ENCODE data around the gene CRELD2. TPM values are rescaled to one million over a fixed set of nuclear protein-coding genes. Genes with fewer than 3 reads are reported as not detected.

The CRELD2 gene
- polyA plus RNA-seq, 1 donor from 2014 or later = 83.2 TPM

DNA sequence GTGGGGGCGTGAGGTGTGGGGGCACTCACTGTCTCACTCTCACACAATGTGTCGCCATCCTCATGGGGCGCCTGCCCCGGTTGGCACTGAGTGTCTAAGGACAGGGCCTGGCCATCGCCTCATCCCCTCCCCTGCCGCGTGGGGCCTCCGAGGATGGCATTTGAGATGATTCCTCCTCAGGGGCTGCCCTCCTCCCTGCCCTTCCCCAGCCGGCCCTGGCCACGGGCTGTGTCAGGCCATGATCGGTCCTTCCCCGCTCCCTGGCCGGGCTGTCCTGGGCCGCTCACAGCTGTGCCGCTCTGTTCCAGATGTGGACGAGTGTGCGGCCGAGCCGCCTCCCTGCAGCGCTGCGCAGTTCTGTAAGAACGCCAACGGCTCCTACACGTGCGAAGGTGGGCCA is 4.5 kb downstream of the CRELD2 start:
- no peak overlapping the region for H2AFZ ChIP-seq (ENCODE audit: low read depth, low read length)
- H3K36me3 ChIP-seq (ENCODE audit: insufficient read depth, low read length) = no peaks in the 10 kb centered on the region
- H4K20me1 ChIP-seq (ENCODE audit: insufficient read depth) = peaks cover 2% of the 10 kb centered on the region
- no peaks in the 10 kb centered on the region for H3K27me3 ChIP-seq (ENCODE audit: insufficient read depth, low read depth, low read length)
- H3K9ac ChIP-seq (ENCODE audit: low read length) = no peak overlapping the region
- no peaks in the 10 kb centered on the region for H3F3A ChIP-seq (ENCODE audit: insufficient read depth, low read length, poor library complexity, severe bottlenecking)
- H3K4me2 ChIP-seq (ENCODE audit: low read length) = no peak overlapping the region
- TF ChIP-seq RAD21 (conservative IDR thresholded peaks at IDR 0.05) = no peak
- no peak for TF ChIP-seq EZH2 (IDR thresholded peaks at IDR 0.05; ENCODE audit: borderline replicate concordance, insufficient read depth, low read length, poor library complexity, severe bottlenecking)
- no peak for TF ChIP-seq POLR2AphosphoS5 (IDR thresholded peaks at IDR 0.05)
- TF ChIP-seq, protein P1, sequence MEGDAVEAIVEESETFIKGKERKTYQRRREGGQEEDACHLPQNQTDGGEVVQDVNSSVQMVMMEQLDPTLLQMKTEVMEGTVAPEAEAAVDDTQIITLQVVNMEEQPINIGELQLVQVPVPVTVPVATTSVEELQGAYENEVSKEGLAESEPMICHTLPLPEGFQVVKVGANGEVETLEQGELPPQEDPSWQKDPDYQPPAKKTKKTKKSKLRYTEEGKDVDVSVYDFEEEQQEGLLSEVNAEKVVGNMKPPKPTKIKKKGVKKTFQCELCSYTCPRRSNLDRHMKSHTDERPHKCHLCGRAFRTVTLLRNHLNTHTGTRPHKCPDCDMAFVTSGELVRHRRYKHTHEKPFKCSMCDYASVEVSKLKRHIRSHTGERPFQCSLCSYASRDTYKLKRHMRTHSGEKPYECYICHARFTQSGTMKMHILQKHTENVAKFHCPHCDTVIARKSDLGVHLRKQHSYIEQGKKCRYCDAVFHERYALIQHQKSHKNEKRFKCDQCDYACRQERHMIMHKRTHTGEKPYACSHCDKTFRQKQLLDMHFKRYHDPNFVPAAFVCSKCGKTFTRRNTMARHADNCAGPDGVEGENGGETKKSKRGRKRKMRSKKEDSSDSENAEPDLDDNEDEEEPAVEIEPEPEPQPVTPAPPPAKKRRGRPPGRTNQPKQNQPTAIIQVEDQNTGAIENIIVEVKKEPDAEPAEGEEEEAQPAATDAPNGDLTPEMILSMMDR (IDR thresholded peaks at IDR 0.05; ENCODE audit: poor library complexity, severe bottlenecking) = no peak
- no peak for TF ChIP-seq TAF1 (IDR thresholded peaks at IDR 0.05; ENCODE audit: low read depth)
- no peak for TF ChIP-seq MXI1 (conservative IDR thresholded peaks at IDR 0.05; ENCODE audit: poor library complexity, severe bottlenecking)
- no peak for TF ChIP-seq EP300 (conservative IDR thresholded peaks at IDR 0.05; ENCODE audit: poor library complexity, severe bottlenecking)
- no peak for TF ChIP-seq SMC3 (conservative IDR thresholded peaks at IDR 0.05; ENCODE audit: poor library complexity)
- TF ChIP-seq, protein P2, sequence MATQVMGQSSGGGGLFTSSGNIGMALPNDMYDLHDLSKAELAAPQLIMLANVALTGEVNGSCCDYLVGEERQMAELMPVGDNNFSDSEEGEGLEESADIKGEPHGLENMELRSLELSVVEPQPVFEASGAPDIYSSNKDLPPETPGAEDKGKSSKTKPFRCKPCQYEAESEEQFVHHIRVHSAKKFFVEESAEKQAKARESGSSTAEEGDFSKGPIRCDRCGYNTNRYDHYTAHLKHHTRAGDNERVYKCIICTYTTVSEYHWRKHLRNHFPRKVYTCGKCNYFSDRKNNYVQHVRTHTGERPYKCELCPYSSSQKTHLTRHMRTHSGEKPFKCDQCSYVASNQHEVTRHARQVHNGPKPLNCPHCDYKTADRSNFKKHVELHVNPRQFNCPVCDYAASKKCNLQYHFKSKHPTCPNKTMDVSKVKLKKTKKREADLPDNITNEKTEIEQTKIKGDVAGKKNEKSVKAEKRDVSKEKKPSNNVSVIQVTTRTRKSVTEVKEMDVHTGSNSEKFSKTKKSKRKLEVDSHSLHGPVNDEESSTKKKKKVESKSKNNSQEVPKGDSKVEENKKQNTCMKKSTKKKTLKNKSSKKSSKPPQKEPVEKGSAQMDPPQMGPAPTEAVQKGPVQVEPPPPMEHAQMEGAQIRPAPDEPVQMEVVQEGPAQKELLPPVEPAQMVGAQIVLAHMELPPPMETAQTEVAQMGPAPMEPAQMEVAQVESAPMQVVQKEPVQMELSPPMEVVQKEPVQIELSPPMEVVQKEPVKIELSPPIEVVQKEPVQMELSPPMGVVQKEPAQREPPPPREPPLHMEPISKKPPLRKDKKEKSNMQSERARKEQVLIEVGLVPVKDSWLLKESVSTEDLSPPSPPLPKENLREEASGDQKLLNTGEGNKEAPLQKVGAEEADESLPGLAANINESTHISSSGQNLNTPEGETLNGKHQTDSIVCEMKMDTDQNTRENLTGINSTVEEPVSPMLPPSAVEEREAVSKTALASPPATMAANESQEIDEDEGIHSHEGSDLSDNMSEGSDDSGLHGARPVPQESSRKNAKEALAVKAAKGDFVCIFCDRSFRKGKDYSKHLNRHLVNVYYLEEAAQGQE (IDR thresholded peaks at IDR 0.05; ENCODE audit: borderline replicate concordance) = no peak
- no peaks in the 10 kb centered on the region for H3K9me3 ChIP-seq (ENCODE audit: low read length)
- H3K4me3 ChIP-seq (ENCODE audit: low read length) = no peak overlapping the region
- no peaks in the 10 kb centered on the region for H3K79me2 ChIP-seq (replicated peaks; ENCODE audit: insufficient read depth, low read length)
- H3K27ac ChIP-seq (ENCODE audit: low read length) = no peak overlapping the region
- no peaks in the 10 kb centered on the region for H3K9me2 ChIP-seq (ENCODE audit: insufficient read depth, low read length)

DNA sequence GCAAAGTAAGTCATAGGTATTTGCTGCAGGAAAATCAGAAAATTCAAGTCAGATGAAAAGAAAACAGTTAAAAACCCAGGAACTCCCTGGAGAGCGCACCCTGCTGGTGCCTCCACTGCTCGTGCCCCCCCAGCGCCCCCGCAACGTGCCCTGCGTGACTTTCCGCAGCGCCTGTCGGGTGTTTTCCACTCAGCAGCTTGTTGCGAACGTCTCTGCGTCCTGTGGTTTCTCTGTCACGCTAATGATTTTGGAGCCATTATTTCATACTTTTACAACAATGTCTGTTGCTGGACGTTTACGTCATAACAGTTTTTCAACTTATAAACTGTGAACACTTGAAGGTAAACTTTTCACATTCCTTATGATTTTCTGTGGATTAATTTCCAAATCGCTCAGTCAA is 5.0 kb downstream of the CRELD2 start:
- TF ChIP-seq, protein P2 (IDR thresholded peaks at IDR 0.05; ENCODE audit: borderline replicate concordance) = no peak
- TF ChIP-seq EZH2 (IDR thresholded peaks at IDR 0.05; ENCODE audit: borderline replicate concordance, insufficient read depth, low read length, poor library complexity, severe bottlenecking) = no peak
- no peak for TF ChIP-seq POLR2AphosphoS5 (IDR thresholded peaks at IDR 0.05)
- no peak for TF ChIP-seq SMC3 (conservative IDR thresholded peaks at IDR 0.05; ENCODE audit: poor library complexity)
- TF ChIP-seq, protein P1 (IDR thresholded peaks at IDR 0.05; ENCODE audit: poor library complexity, severe bottlenecking) = no peak
- no peak for TF ChIP-seq TAF1 (IDR thresholded peaks at IDR 0.05; ENCODE audit: low read depth)
- no peak for TF ChIP-seq MXI1 (conservative IDR thresholded peaks at IDR 0.05; ENCODE audit: poor library complexity, severe bottlenecking)
- TF ChIP-seq RAD21 (conservative IDR thresholded peaks at IDR 0.05) = no peak
- TF ChIP-seq EP300 (conservative IDR thresholded peaks at IDR 0.05; ENCODE audit: poor library complexity, severe bottlenecking) = no peak
- no peak overlapping the region for H2AFZ ChIP-seq (ENCODE audit: low read depth, low read length)
- no peaks in the 10 kb centered on the region for H3K36me3 ChIP-seq (ENCODE audit: insufficient read depth, low read length)

More for the DNA sequence above, 5.0 kb downstream of the CRELD2 start:
- Histone ChIP-seq H3K9me2 (ENCODE audit: insufficient read depth, low read length) (no peaks in the 10 kb centered on the region), H3K9ac (ENCODE audit: low read length) (no peak overlapping the region), H3K27ac (ENCODE audit: low read length) (no peak overlapping the region), H3K27me3 (ENCODE audit: insufficient read depth, low read depth, low read length) (no peaks in the 10 kb centered on the region), H3K4me3 (ENCODE audit: low read length) (no peak overlapping the region), H4K20me1 (ENCODE audit: insufficient read depth) (peaks cover 2% of the 10 kb centered on the region), H3K4me2 (ENCODE audit: low read length) (no peak overlapping the region), H3K79me2 (replicated peaks; ENCODE audit: insufficient read depth, low read length) (no peaks in the 10 kb centered on the region), H3K9me3 (ENCODE audit: low read length) (no peaks in the 10 kb centered on the region), H3F3A (ENCODE audit: insufficient read depth, low read length, poor library complexity, severe bottlenecking) (no peaks in the 10 kb centered on the region)

Data from neural cell (in vitro differentiated cells).